ENCODE data around the gene CCDC88B.
A peak's percentile ranks its signal among the peaks of the same experiment; 100 is the strongest.

Gene CCDC88B

GRCh38 chr11:64348383-64349024 is 8.5 kb downstream of the CCDC88B start:
- DNase-seq = no peak

DNA sequence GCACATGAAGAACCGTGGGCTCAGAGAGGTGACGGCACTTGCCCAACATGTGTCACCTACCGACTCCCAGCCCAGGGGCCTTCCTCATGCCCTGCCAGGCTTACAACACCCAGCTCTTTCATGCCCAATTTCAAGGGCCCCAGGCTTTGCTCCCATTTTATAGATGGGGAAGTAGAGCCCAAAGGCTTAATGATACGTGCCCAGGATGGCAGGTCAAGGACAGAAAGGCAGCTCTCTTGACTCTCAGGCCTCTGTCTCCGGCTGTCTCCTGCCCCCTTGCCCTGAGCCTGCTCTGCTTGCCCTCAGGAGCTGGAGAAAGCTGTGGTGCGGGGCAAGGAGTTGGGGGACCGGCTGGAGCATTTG is 9.0 kb downstream of the CCDC88B start:
- DNase-seq = no peak

- no peak for DNase-seq
Measured at GRCh38 chr11:64349404-64349803, 9.4 kb downstream of the CCDC88B start.

DNA sequence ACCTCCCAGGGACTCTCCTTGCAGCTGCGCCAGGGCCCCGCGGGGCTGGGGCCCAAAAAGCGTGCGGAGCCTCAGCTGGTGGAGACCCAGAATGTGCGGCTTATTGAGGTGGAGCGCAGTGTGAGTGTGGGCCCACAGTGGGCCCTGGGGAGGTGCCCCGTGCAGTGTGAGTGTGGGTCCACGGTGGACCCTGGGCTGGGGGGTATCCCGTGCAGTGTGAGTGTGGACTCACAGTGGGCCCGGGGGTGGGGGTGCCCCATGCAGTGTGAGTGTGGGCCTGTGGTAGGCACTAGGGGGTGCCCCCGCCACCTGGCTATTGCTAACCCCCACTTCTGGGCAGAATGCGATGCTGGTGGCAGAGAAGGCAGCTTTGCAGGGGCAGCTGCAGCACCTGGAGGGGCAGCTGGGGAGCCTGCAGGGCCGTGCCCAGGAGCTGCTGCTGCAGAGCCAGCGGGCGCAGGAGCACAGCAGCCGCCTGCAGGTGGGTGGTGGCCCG is 11.2 kb downstream of the CCDC88B start:
- DNase-seq = no peak

DNA sequence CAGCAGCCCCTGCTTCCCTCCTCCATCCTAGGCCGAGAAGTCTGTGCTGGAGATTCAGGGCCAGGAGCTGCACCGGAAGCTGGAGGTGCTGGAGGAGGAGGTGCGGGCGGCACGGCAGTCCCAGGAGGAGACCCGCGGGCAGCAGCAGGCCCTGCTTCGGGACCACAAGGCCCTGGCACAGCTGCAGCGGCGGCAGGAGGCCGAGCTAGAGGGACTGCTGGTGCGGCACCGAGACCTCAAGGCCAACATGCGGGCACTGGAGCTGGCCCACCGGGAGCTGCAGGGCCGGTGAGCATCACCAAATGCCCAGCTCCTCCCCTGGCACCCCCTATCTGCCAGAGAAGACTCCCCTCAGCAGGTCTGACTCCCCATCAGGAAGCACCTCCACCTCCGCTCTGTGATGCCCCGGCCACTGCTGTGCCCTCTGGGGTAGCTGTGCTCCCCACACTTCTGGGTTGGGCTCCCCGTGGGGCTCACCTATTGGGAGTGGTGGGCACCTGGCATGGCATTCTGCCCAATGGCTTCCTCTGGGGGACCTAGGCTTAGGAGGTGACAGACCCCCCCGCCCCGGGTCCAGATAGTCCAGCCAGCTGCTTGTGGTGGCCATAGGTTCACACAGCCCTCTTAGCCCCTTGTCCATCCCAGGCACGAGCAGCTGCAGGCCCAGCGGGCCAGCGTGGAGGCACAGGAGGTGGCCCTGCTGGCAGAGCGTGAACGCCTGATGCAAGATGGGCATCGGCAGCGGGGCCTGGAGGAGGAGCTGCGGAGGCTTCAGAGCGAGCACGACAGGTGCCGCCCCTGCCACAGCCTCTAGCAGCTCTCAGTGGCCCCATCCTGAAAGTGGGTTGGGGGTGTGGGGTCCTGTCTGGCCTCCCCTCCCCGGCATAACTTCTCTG is 12.3 kb downstream of the CCDC88B start:
- no peak for DNase-seq

GRCh38 chr11:64352995-64353714 is 13.2 kb downstream of the CCDC88B start:
- DNase-seq = no peak

DNA sequence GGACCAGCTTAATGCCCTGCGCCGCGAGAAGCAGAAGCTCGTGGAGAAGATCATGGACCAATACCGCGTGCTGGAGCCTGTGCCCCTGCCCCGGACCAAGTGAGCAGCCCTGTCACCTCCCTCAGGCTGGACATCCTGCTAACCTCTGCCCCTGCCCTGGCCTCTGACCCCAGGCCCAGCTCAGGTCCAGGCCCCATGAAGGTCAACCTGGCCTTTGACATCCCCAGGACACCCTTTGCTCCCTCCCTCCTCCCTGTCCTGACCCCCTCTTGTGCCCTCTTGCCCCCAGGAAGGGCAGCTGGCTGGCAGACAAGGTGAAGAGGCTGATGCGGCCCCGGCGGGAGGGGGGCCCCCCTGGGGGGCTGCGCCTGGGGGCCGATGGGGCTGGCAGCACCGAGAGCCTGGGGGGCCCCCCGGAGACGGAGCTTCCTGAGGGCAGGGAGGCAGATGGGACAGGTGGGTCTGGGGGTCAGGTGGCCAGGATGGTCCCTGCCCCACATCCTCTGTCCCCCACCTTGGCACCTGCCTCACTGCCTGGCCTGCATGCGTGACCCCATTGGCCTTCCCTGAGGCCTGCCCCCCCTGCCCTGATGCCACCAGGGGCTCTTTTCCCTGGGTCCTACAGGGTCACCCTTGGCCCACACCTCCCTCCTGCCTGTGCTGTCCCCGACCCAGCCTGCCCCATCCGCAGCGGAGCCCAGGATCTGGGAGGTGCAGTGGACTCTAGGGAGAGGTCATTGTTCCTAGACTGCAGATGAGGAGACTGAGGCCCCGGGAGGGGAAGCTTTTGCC is 13.9 kb downstream of the CCDC88B start:
- DNase-seq = no peak

DNA sequence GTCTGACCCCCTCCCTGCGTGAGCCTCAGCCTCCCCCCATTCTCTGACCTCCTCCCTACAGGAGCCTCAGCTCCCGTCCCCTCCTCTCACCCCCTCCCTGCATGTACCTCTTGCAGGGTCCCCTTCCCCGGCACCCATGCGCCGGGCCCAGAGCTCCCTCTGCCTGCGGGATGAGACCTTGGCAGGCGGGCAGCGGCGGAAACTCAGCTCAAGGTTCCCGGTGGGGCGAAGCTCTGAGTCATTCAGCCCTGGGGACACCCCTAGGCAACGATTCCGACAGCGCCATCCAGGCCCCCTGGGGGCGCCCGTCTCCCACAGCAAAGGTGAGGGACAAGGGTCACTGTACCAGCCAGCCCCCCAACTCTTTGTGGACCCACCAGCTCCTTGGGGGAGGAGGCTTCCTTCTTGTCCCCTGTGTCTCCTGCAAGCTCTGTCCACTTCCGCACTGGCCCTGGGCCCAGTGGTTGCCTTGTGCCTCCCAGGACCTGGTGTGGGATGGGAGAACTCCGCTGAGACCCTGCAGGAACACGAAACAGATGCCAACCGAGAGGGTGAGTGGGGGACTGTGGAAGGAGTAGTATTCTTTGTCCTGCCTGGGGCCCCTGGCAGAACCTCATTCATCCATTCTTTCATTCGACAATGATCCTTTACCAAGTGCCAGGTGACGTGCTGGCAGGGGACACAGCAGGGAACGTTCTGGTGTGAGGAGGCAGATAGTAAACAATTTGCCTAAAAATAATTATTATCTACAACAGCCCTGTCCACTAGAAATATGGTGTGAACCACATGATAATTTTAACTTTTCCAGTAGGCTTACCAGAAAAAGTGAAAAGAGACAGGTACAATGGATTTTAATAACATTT is 15.3 kb downstream of the CCDC88B start:
- DNase-seq = peak; percentile 84

DNA sequence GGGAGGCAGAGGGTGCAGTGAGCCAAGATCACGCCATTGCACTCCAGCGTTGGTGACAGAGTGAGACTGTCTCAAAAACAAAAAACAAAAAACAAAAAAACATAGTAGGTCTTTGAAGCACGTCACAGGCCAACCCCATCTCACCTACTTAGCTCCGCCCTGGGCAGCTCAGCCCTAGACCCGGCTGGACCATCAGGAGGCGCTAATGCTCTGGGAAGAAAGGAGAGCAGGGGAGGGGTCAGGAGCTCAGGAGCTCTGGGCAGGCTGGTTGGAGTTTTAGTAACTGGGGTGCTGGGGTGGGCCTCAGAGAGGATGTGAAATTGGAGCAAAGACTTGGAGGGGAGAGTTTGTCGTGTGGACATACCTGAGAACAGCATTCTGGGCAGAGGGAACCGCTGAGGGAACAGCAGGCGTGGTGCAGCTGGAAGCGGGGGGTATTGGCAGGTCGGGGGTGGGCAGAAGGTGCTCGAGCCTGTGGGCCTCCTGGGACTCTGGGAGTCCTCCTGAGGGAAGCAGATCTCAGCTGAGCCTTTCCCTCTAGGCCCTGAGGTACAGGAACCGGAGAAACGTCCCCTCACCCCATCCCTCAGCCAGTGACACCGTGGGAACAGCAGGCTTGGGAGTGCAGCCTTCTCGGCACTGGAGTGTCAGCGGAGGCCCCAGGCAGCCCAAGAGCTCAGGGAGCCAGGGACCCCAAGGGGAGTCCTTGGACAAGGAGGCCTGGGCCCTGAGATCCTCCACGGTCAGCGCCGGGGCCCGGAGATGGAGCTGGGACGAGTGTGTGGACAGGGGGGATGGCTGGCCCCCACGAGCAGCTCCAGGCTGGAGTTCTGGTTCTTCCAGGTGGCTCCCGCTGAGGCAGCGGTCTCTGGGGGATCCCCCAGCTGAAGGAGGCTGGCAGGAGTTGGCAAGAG is 16.8 kb downstream of the CCDC88B start:
- peak; percentile 52 for DNase-seq

DNA sequence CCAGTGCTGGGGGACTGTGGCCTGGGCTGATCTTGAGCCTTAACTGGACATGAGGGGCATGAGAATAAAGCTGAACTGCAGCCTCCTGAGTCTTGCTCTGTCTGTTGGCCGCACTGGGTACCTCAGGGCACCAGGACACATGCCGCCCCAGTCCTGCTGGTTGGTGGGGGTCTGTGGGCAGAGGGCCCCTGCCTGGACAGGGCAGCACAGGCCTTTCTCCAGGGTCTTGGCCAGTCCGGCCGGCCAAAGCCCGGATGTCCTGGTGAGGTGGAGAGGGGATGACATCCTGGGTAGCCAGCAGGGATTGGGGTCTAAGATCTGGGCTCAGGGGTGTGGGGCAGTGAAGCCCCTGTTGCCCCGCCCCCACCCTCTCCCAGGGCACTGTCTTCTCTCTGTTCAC is 17.4 kb downstream of the CCDC88B start:
- DNase-seq = no peak

DNA sequence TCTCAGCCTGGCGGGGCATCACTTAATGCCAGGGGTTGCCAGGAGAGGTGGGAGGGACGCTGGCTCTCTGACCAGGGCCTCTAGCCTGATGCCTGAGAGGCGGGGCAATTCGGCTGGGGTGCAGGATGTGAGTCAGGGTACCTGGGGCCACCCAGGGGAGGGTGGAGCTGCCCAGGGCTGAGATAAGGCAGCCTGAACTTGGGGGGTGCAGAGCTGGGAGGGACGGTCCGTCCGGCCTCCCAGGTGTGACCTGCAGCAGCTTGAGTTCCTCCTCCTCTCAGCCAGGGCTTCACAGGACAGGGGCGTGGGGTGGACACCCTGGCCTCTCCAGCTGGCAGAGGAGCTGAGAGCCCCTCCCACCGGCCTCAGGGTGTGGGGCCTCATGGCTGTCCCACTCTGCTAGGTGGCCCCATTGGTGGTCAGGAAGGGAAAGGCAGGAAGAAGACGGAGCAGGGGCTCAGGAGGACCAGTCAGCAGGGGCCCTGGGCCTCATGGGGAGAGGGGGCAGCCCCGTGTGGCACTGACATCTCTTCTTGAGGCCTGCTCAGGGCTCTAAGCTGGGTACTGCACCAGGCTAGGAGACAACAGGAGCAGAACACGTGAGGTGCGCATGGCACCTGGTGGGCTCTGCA is 18.0 kb downstream of the CCDC88B start:
- DNase-seq = no peak

GRCh38 chr11:64358536-64358906 is 18.5 kb downstream of the CCDC88B start:
- no peak for DNase-seq

- peak; percentile 80 for DNase-seq
Measured at GRCh38 chr11:64358907-64359711, 19.1 kb downstream of the CCDC88B start, which contains the start of gene RPS6KA4. TSS of gene RPS6KA4 (plus strand) at chr11:64359162. CDS start at chr11:64359236, 74 bp downstream.

DNA sequence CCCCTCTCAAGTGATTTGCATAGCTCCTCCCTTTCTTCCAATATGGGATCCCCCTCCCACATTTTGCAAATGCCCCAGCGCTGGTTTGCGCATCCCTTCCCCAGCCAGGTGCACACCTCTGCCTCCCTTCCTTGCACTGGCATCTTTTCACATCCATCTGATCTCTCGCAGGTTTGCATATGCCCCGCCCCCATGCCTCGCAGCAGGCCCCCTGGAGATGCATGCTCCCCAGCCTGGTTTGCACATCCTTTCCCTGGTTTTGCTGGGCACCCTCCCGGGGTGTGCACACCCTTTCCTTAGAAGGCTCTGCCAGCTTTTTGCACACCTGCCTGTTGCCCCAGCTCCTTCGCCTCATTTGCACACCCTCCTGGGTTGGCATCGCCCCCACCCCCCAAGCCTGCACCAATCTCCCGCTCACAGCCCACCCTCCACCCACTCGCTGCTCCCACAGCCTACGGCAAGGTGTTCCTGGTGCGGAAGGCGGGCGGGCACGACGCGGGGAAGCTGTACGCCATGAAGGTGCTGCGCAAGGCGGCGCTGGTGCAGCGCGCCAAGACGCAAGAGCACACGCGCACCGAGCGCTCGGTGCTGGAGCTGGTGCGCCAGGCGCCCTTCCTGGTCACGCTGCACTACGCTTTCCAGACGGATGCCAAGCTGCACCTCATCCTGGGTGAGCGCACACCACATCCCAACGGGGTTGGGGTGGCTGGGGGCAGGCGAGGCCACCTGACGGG is 19.9 kb downstream of the CCDC88B start:
- no peak for DNase-seq

GRCh38 chr11:64360448-64360921 is 20.5 kb downstream of the CCDC88B start:
- DNase-seq = no peak

GRCh38 chr11:64361659-64362058 is 21.7 kb downstream of the CCDC88B start:
- no peak for DNase-seq

GRCh38 chr11:64362339-64362738 is 22.3 kb downstream of the CCDC88B start:
- no peak for DNase-seq

- no peak for DNase-seq
Measured at GRCh38 chr11:64364435-64364834, 24.4 kb downstream of the CCDC88B start.

Data from fibroblast of skin of scalp (primary cell).